Loucy (cell line): Measurements from ENCODE around the gene BRCC3.

Experiments
- EZH2phosphoT487 ChIP-seq: fragments of 200-600 bp; IDR thresholded peaks from 2 replicates; pipeline ENCODE4 v1.6.1; 2018; ENCODE audit warnings: antibody characterized with exemption, mild to moderate bottlenecking, moderate library complexity, borderline replicate concordance
- TF ChIP-seq, protein P1 (sequence below): fragments of 200-600 bp; sonication (generic); conservative IDR thresholded peaks from 2 replicates; pipeline ENCODE4 v1.5.1; 2014; ENCODE audit warnings: mild to moderate bottlenecking, antibody characterized with exemption, low read length

DNA sequence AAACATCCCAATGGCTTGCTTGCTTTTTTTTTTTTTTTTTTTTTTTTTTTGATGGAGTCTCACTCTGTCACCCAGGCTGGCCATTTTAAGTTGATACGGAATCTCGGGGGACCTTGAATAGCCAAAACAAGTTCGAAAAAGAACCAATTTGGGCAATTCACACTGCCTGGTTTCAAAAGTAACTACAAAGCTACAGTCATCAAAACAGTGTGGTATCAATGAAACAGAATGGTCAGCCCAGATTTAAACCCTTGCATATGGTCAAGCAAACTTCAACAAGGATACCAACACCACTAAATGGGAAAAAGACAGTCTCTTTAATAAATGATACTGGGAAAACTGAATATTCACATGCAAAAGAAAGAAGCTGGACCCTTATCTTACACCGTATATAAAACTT lies 41.8 kb downstream of the BRCC3 start:
- no peak for TF ChIP-seq EZH2phosphoT487
- TF ChIP-seq, protein P1, sequence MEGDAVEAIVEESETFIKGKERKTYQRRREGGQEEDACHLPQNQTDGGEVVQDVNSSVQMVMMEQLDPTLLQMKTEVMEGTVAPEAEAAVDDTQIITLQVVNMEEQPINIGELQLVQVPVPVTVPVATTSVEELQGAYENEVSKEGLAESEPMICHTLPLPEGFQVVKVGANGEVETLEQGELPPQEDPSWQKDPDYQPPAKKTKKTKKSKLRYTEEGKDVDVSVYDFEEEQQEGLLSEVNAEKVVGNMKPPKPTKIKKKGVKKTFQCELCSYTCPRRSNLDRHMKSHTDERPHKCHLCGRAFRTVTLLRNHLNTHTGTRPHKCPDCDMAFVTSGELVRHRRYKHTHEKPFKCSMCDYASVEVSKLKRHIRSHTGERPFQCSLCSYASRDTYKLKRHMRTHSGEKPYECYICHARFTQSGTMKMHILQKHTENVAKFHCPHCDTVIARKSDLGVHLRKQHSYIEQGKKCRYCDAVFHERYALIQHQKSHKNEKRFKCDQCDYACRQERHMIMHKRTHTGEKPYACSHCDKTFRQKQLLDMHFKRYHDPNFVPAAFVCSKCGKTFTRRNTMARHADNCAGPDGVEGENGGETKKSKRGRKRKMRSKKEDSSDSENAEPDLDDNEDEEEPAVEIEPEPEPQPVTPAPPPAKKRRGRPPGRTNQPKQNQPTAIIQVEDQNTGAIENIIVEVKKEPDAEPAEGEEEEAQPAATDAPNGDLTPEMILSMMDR, result no peak
